ENCODE results near the gene TSC22D3.

The TSC22D3 gene

GRCh38 chrX:107760304-107761077 is 15.1 kb downstream of the TSC22D3 start:
- TF ChIP-seq CTCF (IDR thresholded peaks at IDR 0.05): no peak
- no peak for TF ChIP-seq ZFX (IDR thresholded peaks at IDR 0.05; ENCODE audit: borderline replicate concordance)
- H3K27ac ChIP-seq: no peak overlapping the region

- no peak overlapping the region for H3K27ac ChIP-seq
- TF ChIP-seq CTCF (IDR thresholded peaks at IDR 0.05): no peak
- TF ChIP-seq ZFX (IDR thresholded peaks at IDR 0.05; ENCODE audit: borderline replicate concordance): no peak
These were observed 17.3 kb downstream of the TSC22D3 start for GRCh38 chrX:107758231-107758766.

GRCh38 chrX:107755721-107756120 is 19.9 kb downstream of the TSC22D3 start:
- TF ChIP-seq CTCF (IDR thresholded peaks at IDR 0.05) (no peak), ZFX (IDR thresholded peaks at IDR 0.05; ENCODE audit: borderline replicate concordance) (no peak)
- H3K27ac ChIP-seq: no peak overlapping the region

- no peak overlapping the region for H3K27ac ChIP-seq
- TF ChIP-seq ZFX (IDR thresholded peaks at IDR 0.05; ENCODE audit: borderline replicate concordance) (no peak), CTCF (IDR thresholded peaks at IDR 0.05) (no peak)
These were observed 22.4 kb downstream of the TSC22D3 start for GRCh38 chrX:107753187-107753586.

GRCh38 chrX:107752714-107753113 is 22.9 kb downstream of the TSC22D3 start:
- no peak for TF ChIP-seq ZFX (IDR thresholded peaks at IDR 0.05; ENCODE audit: borderline replicate concordance)
- no peak for TF ChIP-seq CTCF (IDR thresholded peaks at IDR 0.05)
- H3K27ac ChIP-seq: no peak overlapping the region

- H3K27ac ChIP-seq: no peak overlapping the region
- TF ChIP-seq CTCF (IDR thresholded peaks at IDR 0.05) (no peak), ZFX (IDR thresholded peaks at IDR 0.05; ENCODE audit: borderline replicate concordance) (no peak)
These were observed 23.5 kb downstream of the TSC22D3 start for GRCh38 chrX:107752043-107752442.

GRCh38 chrX:107750861-107751445 is 24.6 kb downstream of the TSC22D3 start:
- H3K27ac ChIP-seq: no peak overlapping the region

More at GRCh38 chrX:107750861-107751445, 24.6 kb downstream of the TSC22D3 start:
- TF ChIP-seq ZFX (IDR thresholded peaks at IDR 0.05; ENCODE audit: borderline replicate concordance) (no peak), CTCF (IDR thresholded peaks at IDR 0.05) (no peak)
